Testis (tissue), 2 donors: ENCODE results near the gene DLG2.

Source experiments
- CTCF ChIP-seq, 3 experiments: fragments of 450-650 bp in 2 of 3; fragments of 200-600 bp in 1 of 3; sonication (generic) in 1 of 3; IDR thresholded peaks; one replicate each; pipeline ENCODE4 v1.5.1; 2016 to 2019; ENCODE audit warnings: antibody characterized with exemption in 3 of 3, mild to moderate bottlenecking in 2 of 3, moderate library complexity in 1 of 3
- POLR2A ChIP-seq: fragments of 450-650 bp; IDR thresholded peaks from one replicate; pipeline ENCODE4 v1.6.1; 2017; ENCODE audit warnings: antibody characterized with exemption, mild to moderate bottlenecking, moderate library complexity

GRCh38 chr11:84503503-84503902, 1123.6 kb downstream of the DLG2 start:
- TF ChIP-seq POLR2A (no peak), CTCF (IDR thresholded peaks at IDR 0.05) (no peak)
